HG02981 (cell line): Measurements from ENCODE around the gene CDK14.

ENCODE experiments used
- ATAC-seq: cut with Tn5 transposase; IDR thresholded peaks from one replicate; pipeline ENCODE4 v1.9.1; 2021; ENCODE audit warnings: mild to moderate bottlenecking, moderate library complexity; ENCODE audit not compliant: unreplicated experiment

Gene CDK14

GRCh38 chr7:90595801-90596670 is at the start of gene CDK14:
TSS of gene CDK14 (plus strand) at chr7:90596321. CDS start at chr7:90596628, 307 bp downstream.
- peak; percentile 41 for ATAC-seq

- ATAC-seq = no peak
Observed at GRCh38 chr7:90551036-90551435, 45.1 kb upstream of the CDK14 start.

GRCh38 chr7:90552521-90552920 is 43.6 kb upstream of the CDK14 start:
- ATAC-seq = no peak

GRCh38 chr7:90560730-90561129 is 35.4 kb upstream of the CDK14 start:
- ATAC-seq = no peak

GRCh38 chr7:90563286-90563685 is 32.8 kb upstream of the CDK14 start:
- no peak for ATAC-seq

GRCh38 chr7:90564455-90564854 is 31.7 kb upstream of the CDK14 start:
- no peak for ATAC-seq

GRCh38 chr7:90568213-90568612 is 27.9 kb upstream of the CDK14 start:
- no peak for ATAC-seq

- ATAC-seq = no peak
Observed at GRCh38 chr7:90569368-90569767, 26.8 kb upstream of the CDK14 start.

- ATAC-seq = no peak
Observed at GRCh38 chr7:90570373-90570959, 25.7 kb upstream of the CDK14 start.

GRCh38 chr7:90574146-90574819 is 21.8 kb upstream of the CDK14 start:
- no peak for ATAC-seq

GRCh38 chr7:90574820-90575187 is 21.3 kb upstream of the CDK14 start:
- no peak for ATAC-seq

GRCh38 chr7:90579181-90579688 is 16.9 kb upstream of the CDK14 start:
- ATAC-seq = no peak

GRCh38 chr7:90580051-90580450 is 16.1 kb upstream of the CDK14 start:
- ATAC-seq = no peak

- no peak for ATAC-seq
Observed at GRCh38 chr7:90582164-90582563, 14.0 kb upstream of the CDK14 start.

GRCh38 chr7:90584378-90584777 is 11.7 kb upstream of the CDK14 start:
- ATAC-seq = no peak

GRCh38 chr7:90586091-90586490 is 10.0 kb upstream of the CDK14 start:
- ATAC-seq = no peak

- no peak for ATAC-seq
Observed at GRCh38 chr7:90587766-90588165, 8.4 kb upstream of the CDK14 start.

GRCh38 chr7:90592033-90592432 is 4.1 kb upstream of the CDK14 start:
- ATAC-seq = no peak

GRCh38 chr7:90593205-90593604 is 2.9 kb upstream of the CDK14 start:
- ATAC-seq = no peak

- ATAC-seq = no peak
Observed at GRCh38 chr7:90594751-90595317, 1.3 kb upstream of the CDK14 start.

GRCh38 chr7:90595342-90595800 is 750 bp upstream of the CDK14 start:
- peak; percentile 2 for ATAC-seq
